ENCODE data around the gene SNN. TPM values are rescaled to one million over a fixed set of nuclear protein-coding genes. Genes with fewer than 3 reads are reported as not detected.

Gene SNN
- total RNA-seq, 4 donors from 2014 or later: 4.1 to 30.1 (median 23.0) TPM

DNA sequence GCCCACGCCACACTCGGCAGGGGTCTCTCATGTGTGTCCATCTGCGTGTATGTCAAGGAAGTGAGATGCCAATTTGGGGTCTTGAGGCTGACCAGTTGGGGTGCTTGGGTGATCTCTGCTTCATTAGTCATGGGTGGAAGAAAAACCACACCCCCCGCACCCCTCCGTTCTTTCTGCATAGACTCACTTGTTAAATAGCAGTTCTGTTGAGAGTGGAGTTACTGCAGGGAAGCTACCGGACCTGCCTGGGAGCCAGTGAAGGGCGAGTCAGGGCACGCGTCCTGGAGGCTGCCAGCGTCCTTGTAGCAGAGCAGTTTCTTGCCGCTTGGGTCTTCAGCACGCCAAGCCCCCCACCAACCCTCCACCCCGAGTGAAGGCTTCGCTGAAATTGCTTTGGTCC lies 8.5 kb downstream of the SNN start:
- Histone ChIP-seq H3K4me3 (no peak overlapping the region), H3K9me3 (no peaks in the 10 kb centered on the region), H3K27me3 (no peaks in the 10 kb centered on the region), H3K36me3 (no peaks in the 10 kb centered on the region), H3K27ac (no peak overlapping the region), H3K4me1 (peaks cover 0 to 9% of the 10 kb centered on the region in 2 donors)
- no peak for TF ChIP-seq POLR2A (IDR thresholded peaks at IDR 0.05)
- TF ChIP-seq, protein P1, sequence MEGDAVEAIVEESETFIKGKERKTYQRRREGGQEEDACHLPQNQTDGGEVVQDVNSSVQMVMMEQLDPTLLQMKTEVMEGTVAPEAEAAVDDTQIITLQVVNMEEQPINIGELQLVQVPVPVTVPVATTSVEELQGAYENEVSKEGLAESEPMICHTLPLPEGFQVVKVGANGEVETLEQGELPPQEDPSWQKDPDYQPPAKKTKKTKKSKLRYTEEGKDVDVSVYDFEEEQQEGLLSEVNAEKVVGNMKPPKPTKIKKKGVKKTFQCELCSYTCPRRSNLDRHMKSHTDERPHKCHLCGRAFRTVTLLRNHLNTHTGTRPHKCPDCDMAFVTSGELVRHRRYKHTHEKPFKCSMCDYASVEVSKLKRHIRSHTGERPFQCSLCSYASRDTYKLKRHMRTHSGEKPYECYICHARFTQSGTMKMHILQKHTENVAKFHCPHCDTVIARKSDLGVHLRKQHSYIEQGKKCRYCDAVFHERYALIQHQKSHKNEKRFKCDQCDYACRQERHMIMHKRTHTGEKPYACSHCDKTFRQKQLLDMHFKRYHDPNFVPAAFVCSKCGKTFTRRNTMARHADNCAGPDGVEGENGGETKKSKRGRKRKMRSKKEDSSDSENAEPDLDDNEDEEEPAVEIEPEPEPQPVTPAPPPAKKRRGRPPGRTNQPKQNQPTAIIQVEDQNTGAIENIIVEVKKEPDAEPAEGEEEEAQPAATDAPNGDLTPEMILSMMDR (IDR thresholded peaks at IDR 0.05): no peak
- no peak for DNase-seq
- intact Hi-C loops (cut with DNase I; ENCODE audit: low total_unique reads): no loop called here

DNA sequence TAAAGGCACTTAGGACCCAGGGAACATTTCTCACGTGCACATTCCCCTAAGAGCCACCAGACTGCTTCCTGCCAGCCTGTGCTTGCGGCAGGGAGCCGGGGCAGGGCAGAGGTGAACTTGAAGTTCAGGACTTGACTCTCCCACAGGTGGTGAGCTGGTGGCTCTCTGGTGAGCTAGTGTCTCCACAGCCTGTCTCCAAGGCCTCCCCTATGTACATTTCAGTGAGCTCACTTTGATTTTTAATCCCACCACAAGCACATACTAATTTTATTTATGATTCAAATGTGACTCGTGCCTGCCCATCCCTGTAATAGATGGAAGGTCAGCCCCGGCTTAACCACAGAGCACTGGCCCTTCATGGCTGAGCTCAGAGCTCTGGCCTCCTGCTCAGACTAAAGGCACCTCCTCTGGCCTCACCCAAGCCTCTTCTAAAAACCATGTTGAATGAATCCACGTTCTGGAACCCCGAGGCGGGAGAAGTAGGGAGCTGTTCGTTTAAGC lies 9.2 kb downstream of the SNN start:
- peaks cover 0 to 9% of the 10 kb centered on the region in 2 donors for H3K4me1 ChIP-seq
- H3K36me3 ChIP-seq: no peaks in the 10 kb centered on the region
- peak overlapping the region in 1 of 2 donors; percentile 56 for H3K27ac ChIP-seq
- H3K9me3 ChIP-seq: no peaks in the 10 kb centered on the region
- no peak for DNase-seq
- intact Hi-C loops (cut with DNase I; ENCODE audit: low total_unique reads): no loop called here
- no peaks in the 10 kb centered on the region for H3K27me3 ChIP-seq
- no peak overlapping the region for H3K4me3 ChIP-seq
- TF ChIP-seq, protein P1 (IDR thresholded peaks at IDR 0.05): no peak
- TF ChIP-seq POLR2A (IDR thresholded peaks at IDR 0.05): no peak

GRCh38 chr16:11677959-11678881 lies 10.0 kb downstream of the SNN start:
- Histone ChIP-seq H3K4me3 (no peak overlapping the region), H3K4me1 (peaks cover 0 to 9% of the 10 kb centered on the region in 2 donors), H3K36me3 (no peaks in the 10 kb centered on the region), H3K9me3 (no peaks in the 10 kb centered on the region), H3K27me3 (no peaks in the 10 kb centered on the region), H3K27ac (peak overlapping the region in 1 of 2 donors; percentile 56)
- TF ChIP-seq POLR2A (IDR thresholded peaks at IDR 0.05): no peak
- TF ChIP-seq, protein P1 (IDR thresholded peaks at IDR 0.05): no peak
- no peak for DNase-seq
- intact Hi-C loops (cut with DNase I; ENCODE audit: low total_unique reads): no loop called here

- H3K36me3 ChIP-seq: no peaks in the 10 kb centered on the region
- peaks cover 0 to 6% of the 10 kb centered on the region in 2 donors for H3K4me1 ChIP-seq
- H3K4me3 ChIP-seq: no peak overlapping the region
- H3K9me3 ChIP-seq: no peaks in the 10 kb centered on the region
- DNase-seq: no peak
- H3K27ac ChIP-seq: peak overlapping the region in 1 of 2 donors; percentile 56
- H3K27me3 ChIP-seq: no peaks in the 10 kb centered on the region
- intact Hi-C loops (cut with DNase I; ENCODE audit: low total_unique reads): no loop called here
- TF ChIP-seq, protein P1 (IDR thresholded peaks at IDR 0.05): no peak
- no peak for TF ChIP-seq POLR2A (IDR thresholded peaks at IDR 0.05)
Observed at GRCh38 chr16:11679250-11679649, 11.0 kb downstream of the SNN start.

All from uterus (tissue), 4 donors.